SU-DHL-6 (cell line): ENCODE data around the gene HIVEP1.

Source experiments
- H2AFZ ChIP-seq: fragments of 200-600 bp; sonication (generic); 2 replicates; pipeline ENCODE4 v1.6.1; 2014; ENCODE audit warnings: low read depth, mild to moderate bottlenecking, moderate library complexity, mixed read lengths, antibody characterized with exemption, low read length; ENCODE audit not compliant: severe bottlenecking
- H3F3A ChIP-seq: fragments of 200-600 bp; shearing (Covaris generic); 2 replicates; pipeline ENCODE4 v1.6.0; 2016; ENCODE audit warnings: antibody characterized with exemption, mild to moderate bottlenecking; ENCODE audit not compliant: insufficient read depth
- H3K27ac ChIP-seq: fragments of 200-600 bp; sonication (generic); 2 replicates; pipeline ENCODE4 v1.5.1; 2016; ENCODE audit warnings: low read depth, mild to moderate bottlenecking, low read length, moderate library complexity, mixed read lengths
- H3K27me3 ChIP-seq: fragments of 200-600 bp; sonication (generic), shearing (Covaris generic); 2 replicates; pipeline ENCODE4 v1.6.0; 2014; ENCODE audit warnings: mild to moderate bottlenecking, low read length
- H3K36me3 ChIP-seq: fragments of 200-600 bp; sonication (generic); 2 replicates; pipeline ENCODE4 v1.6.1; 2014; ENCODE audit warnings: mild to moderate bottlenecking, low read length, mixed read lengths
- H3K4me2 ChIP-seq: fragments of 300-600, 200-600 bp; shearing (Covaris generic), sonication (generic); 2 replicates; pipeline ENCODE4 v1.6.0; 2014; ENCODE audit warnings: low read length, low read depth, mild to moderate bottlenecking; ENCODE audit not compliant: poor library complexity, severe bottlenecking
- H3K4me3 ChIP-seq: fragments of 200-600 bp; sonication (generic); 2 replicates; pipeline ENCODE4 v1.5.1; 2014; ENCODE audit warnings: antibody characterized with exemption, low read length, mild to moderate bottlenecking, mixed read lengths; ENCODE audit not compliant: insufficient read depth, poor library complexity, severe bottlenecking
- H3K79me2 ChIP-seq: fragments of 200-600 bp; sonication (generic); 2 replicates; pipeline ENCODE4 v1.6.1; 2014; ENCODE audit warnings: mild to moderate bottlenecking, low read length, moderate library complexity; ENCODE audit not compliant: insufficient read depth
- H3K9ac ChIP-seq: fragments of 200-600 bp; sonication (generic); 2 replicates; pipeline ENCODE4 v1.7.0; 2014; ENCODE audit warnings: mild to moderate bottlenecking, low read length
- H3K9me2 ChIP-seq: fragments of 200-600 bp; sonication (generic); replicated peaks from 2 replicates; pipeline ENCODE4 v1.6.1; 2014; ENCODE audit warnings: low read length; ENCODE audit not compliant: insufficient read depth
- H3K9me3 ChIP-seq: fragments of 200-600 bp; sonication (generic); 2 replicates; pipeline ENCODE4 v1.6.1; 2014; ENCODE audit warnings: low read length, mixed read lengths; ENCODE audit not compliant: insufficient read depth
- H4K20me1 ChIP-seq: fragments of 200-600 bp; sonication (generic); 2 replicates; pipeline ENCODE4 v1.6.1; 2014; ENCODE audit warnings: low read depth, mild to moderate bottlenecking, antibody characterized with exemption, low read length, moderate library complexity, mixed read lengths
- CTCF ChIP-seq: fragments of 200-600 bp; sonication (generic); IDR thresholded peaks from one replicate; pipeline ENCODE4 v1.5.1; 2017; ENCODE audit warnings: antibody characterized with exemption, mild to moderate bottlenecking, low read length, moderate library complexity; ENCODE audit not compliant: insufficient read depth, poor library complexity, severe bottlenecking
- EZH2phosphoT487 ChIP-seq: fragments of 200-600 bp; sonication (generic), shearing (Covaris generic); conservative IDR thresholded peaks from 2 replicates; pipeline ENCODE4 v1.6.1; 2018; ENCODE audit warnings: mild to moderate bottlenecking, antibody characterized with exemption, low read length, moderate library complexity, mixed read lengths

The HIVEP1 gene

GRCh38 chr6:11972806-11973205 is 39.3 kb upstream of the HIVEP1 start:
- H3K9me2 ChIP-seq: no peaks in the 10 kb centered on the region
- H3K36me3 ChIP-seq: no peaks in the 10 kb centered on the region
- TF ChIP-seq CTCF (no peak), EZH2phosphoT487 (no peak)
- no peak overlapping the region for H3K4me2 ChIP-seq
- H3K9ac ChIP-seq: no peak overlapping the region
- no peaks in the 10 kb centered on the region for H4K20me1 ChIP-seq
- H3K4me3 ChIP-seq: no peak overlapping the region
- H3F3A ChIP-seq: no peaks in the 10 kb centered on the region
- no peak overlapping the region for H3K27ac ChIP-seq
- H2AFZ ChIP-seq: no peak overlapping the region
- H3K27me3 ChIP-seq: no peaks in the 10 kb centered on the region
- H3K9me3 ChIP-seq: no peaks in the 10 kb centered on the region
- H3K79me2 ChIP-seq: no peaks in the 10 kb centered on the region

- H3K27me3 ChIP-seq: no peaks in the 10 kb centered on the region
Observed at GRCh38 chr6:11973238-11973637, 38.9 kb upstream of the HIVEP1 start.

GRCh38 chr6:11974089-11974488 is 38.0 kb upstream of the HIVEP1 start:
- H3K79me2 ChIP-seq: no peaks in the 10 kb centered on the region
- H3K9me2 ChIP-seq: no peaks in the 10 kb centered on the region
- H3K9ac ChIP-seq: no peak overlapping the region
- no peaks in the 10 kb centered on the region for H3K9me3 ChIP-seq
- H3K4me3 ChIP-seq: no peak overlapping the region
- H3K4me2 ChIP-seq: no peak overlapping the region
- no peaks in the 10 kb centered on the region for H4K20me1 ChIP-seq
- TF ChIP-seq CTCF (no peak), EZH2phosphoT487 (no peak)
- H3F3A ChIP-seq: no peaks in the 10 kb centered on the region
- no peak overlapping the region for H2AFZ ChIP-seq
- no peaks in the 10 kb centered on the region for H3K27me3 ChIP-seq
- H3K36me3 ChIP-seq: no peaks in the 10 kb centered on the region
- no peak overlapping the region for H3K27ac ChIP-seq

More at GRCh38 chr6:11973238-11973637, 38.9 kb upstream of the HIVEP1 start:
- no peaks in the 10 kb centered on the region for H3K9me3 ChIP-seq
- TF ChIP-seq CTCF (no peak), EZH2phosphoT487 (no peak)
- no peaks in the 10 kb centered on the region for H3K9me2 ChIP-seq
- H3K79me2 ChIP-seq: no peaks in the 10 kb centered on the region
- H3K36me3 ChIP-seq: no peaks in the 10 kb centered on the region
- no peaks in the 10 kb centered on the region for H3F3A ChIP-seq
- H3K4me2 ChIP-seq: no peak overlapping the region
- no peaks in the 10 kb centered on the region for H4K20me1 ChIP-seq
- no peak overlapping the region for H3K27ac ChIP-seq
- H2AFZ ChIP-seq: no peak overlapping the region
- no peak overlapping the region for H3K9ac ChIP-seq
- H3K4me3 ChIP-seq: no peak overlapping the region
